PC-3 (cell line): ENCODE data around the gene TP53AIP1. TPM values are rescaled to one million over a fixed set of nuclear protein-coding genes. Genes with fewer than 3 reads are reported as not detected.

Experiments
- ATAC-seq: fragments of 200-7000 bp; cut with Tn5 transposase; 2 replicates; pipeline ENCODE4 v1.9.1; 2020; ENCODE audit warnings: mild to moderate bottlenecking, moderate library complexity
- BruUV-seq: library from RNA; stranded (reverse); fragments of 400-500 nt; replicated peaks from 2 replicates; lab custom pipeline; 2021; lab: Mats Ljungman, UMichigan
- CTCF ChIA-PET: fragments of 300-600 bp; sonication (Branson Sonifier 250); formaldehyde crosslinking; loops from one replicate; lab custom pipeline; 2022; ENCODE audit warnings: antibody characterized with exemption; lab: Charles Lee
- POLR2A ChIA-PET: fragments of 300-600 bp; sonication (Branson Sonifier 250); formaldehyde crosslinking; loops from one replicate; lab custom pipeline; 2022; ENCODE audit warnings: antibody characterized with exemption; ENCODE audit not compliant: unreplicated experiment; lab: Charles Lee
- DNase-seq: peaks from one replicate; pipeline ENCODE4 v3.0.0-alpha.2; 2015
- H2AFZ ChIP-seq: fragments of 300-600 bp; sonication (generic); 2 replicates; pipeline ENCODE4 v1.6.0; 2016; ENCODE audit warnings: antibody characterized with exemption, low read length
- H3F3A ChIP-seq: fragments of 300-600 bp; sonication (generic); one replicate; pipeline ENCODE4 v1.6.0; 2017; ENCODE audit warnings: antibody characterized with exemption, low read length, control low read depth, mild to moderate bottlenecking; ENCODE audit not compliant: unreplicated experiment
- H3K27ac ChIP-seq: fragments of 300-600 bp; sonication (generic); 2 replicates; pipeline ENCODE4 v1.5.1; 2016; ENCODE audit warnings: mild to moderate bottlenecking, low read length
- H3K27me3 ChIP-seq: fragments of 300-600 bp; sonication (generic); 2 replicates; pipeline ENCODE4 v1.6.1; 2016; ENCODE audit warnings: low read length, mixed read lengths
- H3K36me3 ChIP-seq: fragments of 300-600 bp; sonication (generic); 2 replicates; pipeline ENCODE4 v1.6.1; 2016; ENCODE audit warnings: low read depth, mixed run types, low read length, mixed read lengths
- H3K4me1 ChIP-seq: fragments of 300-600 bp; sonication (generic); 2 replicates; pipeline ENCODE4 v1.5.1; 2016; ENCODE audit warnings: low read length; ENCODE audit not compliant: insufficient read depth
- H3K4me2 ChIP-seq: fragments of 300-600 bp; sonication (generic); 2 replicates; pipeline ENCODE4 v1.6.0; 2016; ENCODE audit warnings: low read length
- H3K4me3 ChIP-seq: fragments of 300-600 bp; sonication (generic); 2 replicates; pipeline ENCODE4 v1.5.1; 2016; ENCODE audit warnings: mild to moderate bottlenecking, low read length, mixed read lengths
- H3K79me2 ChIP-seq: fragments of 300-600 bp; sonication (generic); 2 replicates; pipeline ENCODE4 v1.6.1; 2017; ENCODE audit warnings: low read length, mixed read lengths
- H3K9ac ChIP-seq: fragments of 300-600 bp; sonication (generic); 2 replicates; pipeline ENCODE4 v1.6.0; 2016; ENCODE audit warnings: mild to moderate bottlenecking, low read length
- H3K9me2 ChIP-seq: fragments of 300-600 bp; sonication (generic); replicated peaks from 2 replicates; pipeline ENCODE4 v1.6.1; 2016; ENCODE audit warnings: mixed run types, low read length, mixed read lengths
- H3K9me3 ChIP-seq: fragments of 300-600 bp; sonication (generic); 2 replicates; pipeline ENCODE4 v1.6.1; 2016; ENCODE audit warnings: low read length, mixed read lengths
- H4K20me1 ChIP-seq: fragments of 300-600 bp; sonication (generic); 2 replicates; pipeline ENCODE4 v1.6.1; 2016; ENCODE audit warnings: low read length, mixed read lengths
- EZH2 ChIP-seq: fragments of 300-600 bp; sonication (generic); IDR thresholded peaks from one replicate; pipeline ENCODE4 v1.6.1; 2017; ENCODE audit warnings: antibody characterized with exemption, mild to moderate bottlenecking, low read length; ENCODE audit not compliant: unreplicated experiment
- EZH2phosphoT487 ChIP-seq: fragments of 300-600 bp; sonication (generic); IDR thresholded peaks from 2 replicates; pipeline ENCODE4 v1.6.1; 2018; ENCODE audit warnings: mild to moderate bottlenecking, antibody characterized with exemption, low read length, borderline replicate concordance
- intact Hi-C: fragments of 100-400 bp; cut with micrococcal nuclease; formaldehyde crosslinking; loops from 2 replicates; pipeline ENCODE4 v1.9.0; 2023
- total RNA-seq: library from RNA; depleted of rRNA; stranded (reverse); fragments of >200 nt; gene quantifications from 2 replicates; pipeline ENCODE4 v1.2.3, GENCODE V29; 2014
- TF ChIP-seq, protein P1 (sequence below): fragments of 300-600 bp; sonication (generic); conservative IDR thresholded peaks from 2 replicates; pipeline ENCODE4 v1.5.1; 2017; ENCODE audit warnings: antibody characterized with exemption, low read depth, mild to moderate bottlenecking, low read length

The TP53AIP1 gene
- total RNA-seq, 1 experiment from 2014 or later, result 0.58 TPM

DNA sequence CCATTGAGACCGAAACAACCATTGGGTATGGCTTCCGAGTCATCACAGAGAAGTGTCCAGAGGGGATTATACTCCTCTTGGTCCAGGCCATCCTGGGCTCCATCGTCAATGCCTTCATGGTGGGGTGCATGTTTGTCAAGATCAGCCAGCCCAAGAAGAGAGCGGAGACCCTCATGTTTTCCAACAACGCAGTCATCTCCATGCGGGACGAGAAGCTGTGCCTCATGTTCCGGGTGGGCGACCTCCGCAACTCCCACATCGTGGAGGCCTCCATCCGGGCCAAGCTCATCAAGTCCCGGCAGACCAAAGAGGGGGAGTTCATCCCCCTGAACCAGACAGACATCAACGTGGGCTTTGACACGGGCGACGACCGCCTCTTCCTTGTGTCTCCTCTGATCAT is 31.0 kb downstream of the TP53AIP1 start:
- Histone ChIP-seq H4K20me1 (no peaks in the 10 kb centered on the region), H2AFZ (no peak overlapping the region), H3F3A (no peaks in the 10 kb centered on the region), H3K9me3 (no peaks in the 10 kb centered on the region), H3K4me1 (peaks cover 8% of the 10 kb centered on the region; the same call in 1 of the 2 replicates), H3K9ac (no peak overlapping the region), H3K79me2 (no peaks in the 10 kb centered on the region), H3K4me3 (no peak overlapping the region), H3K27me3 (peaks cover 18% of the 10 kb centered on the region), H3K36me3 (no peaks in the 10 kb centered on the region), H3K27ac (no peak overlapping the region), H3K4me2 (no peak overlapping the region), H3K9me2 (no peaks in the 10 kb centered on the region)
- DNase-seq (no peak), ATAC-seq (no peak)
- TF ChIP-seq EZH2 (no peak), EZH2phosphoT487 (no peak)
- TF ChIP-seq, protein P1, sequence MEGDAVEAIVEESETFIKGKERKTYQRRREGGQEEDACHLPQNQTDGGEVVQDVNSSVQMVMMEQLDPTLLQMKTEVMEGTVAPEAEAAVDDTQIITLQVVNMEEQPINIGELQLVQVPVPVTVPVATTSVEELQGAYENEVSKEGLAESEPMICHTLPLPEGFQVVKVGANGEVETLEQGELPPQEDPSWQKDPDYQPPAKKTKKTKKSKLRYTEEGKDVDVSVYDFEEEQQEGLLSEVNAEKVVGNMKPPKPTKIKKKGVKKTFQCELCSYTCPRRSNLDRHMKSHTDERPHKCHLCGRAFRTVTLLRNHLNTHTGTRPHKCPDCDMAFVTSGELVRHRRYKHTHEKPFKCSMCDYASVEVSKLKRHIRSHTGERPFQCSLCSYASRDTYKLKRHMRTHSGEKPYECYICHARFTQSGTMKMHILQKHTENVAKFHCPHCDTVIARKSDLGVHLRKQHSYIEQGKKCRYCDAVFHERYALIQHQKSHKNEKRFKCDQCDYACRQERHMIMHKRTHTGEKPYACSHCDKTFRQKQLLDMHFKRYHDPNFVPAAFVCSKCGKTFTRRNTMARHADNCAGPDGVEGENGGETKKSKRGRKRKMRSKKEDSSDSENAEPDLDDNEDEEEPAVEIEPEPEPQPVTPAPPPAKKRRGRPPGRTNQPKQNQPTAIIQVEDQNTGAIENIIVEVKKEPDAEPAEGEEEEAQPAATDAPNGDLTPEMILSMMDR, result no peak
- BruUV-seq, result no TSS peak
- POLR2A ChIA-PET, result no interaction called here
- intact Hi-C loops, result no loop called here
- CTCF ChIA-PET, result no interaction called here

DNA sequence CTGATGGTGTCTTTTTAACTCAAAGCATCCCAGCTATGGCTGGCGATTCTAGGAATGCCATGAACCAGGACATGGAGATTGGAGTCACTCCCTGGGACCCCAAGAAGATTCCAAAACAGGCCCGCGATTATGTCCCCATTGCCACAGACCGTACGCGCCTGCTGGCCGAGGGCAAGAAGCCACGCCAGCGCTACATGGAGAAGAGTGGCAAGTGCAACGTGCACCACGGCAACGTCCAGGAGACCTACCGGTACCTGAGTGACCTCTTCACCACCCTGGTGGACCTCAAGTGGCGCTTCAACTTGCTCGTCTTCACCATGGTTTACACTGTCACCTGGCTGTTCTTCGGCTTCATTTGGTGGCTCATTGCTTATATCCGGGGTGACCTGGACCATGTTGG is 31.4 kb downstream of the TP53AIP1 start:
- no TSS peak for BruUV-seq
- Histone ChIP-seq H3K9me2 (no peaks in the 10 kb centered on the region), H3K4me2 (no peak overlapping the region), H3K36me3 (no peaks in the 10 kb centered on the region), H3K4me1 (peaks cover 10% of the 10 kb centered on the region), H3K27me3 (peaks cover 18% of the 10 kb centered on the region), H4K20me1 (no peaks in the 10 kb centered on the region), H3K4me3 (no peak overlapping the region), H3K79me2 (no peaks in the 10 kb centered on the region), H3K27ac (no peak overlapping the region), H3K9ac (no peak overlapping the region), H3K9me3 (no peaks in the 10 kb centered on the region), H2AFZ (no peak overlapping the region), H3F3A (no peaks in the 10 kb centered on the region)
- intact Hi-C loops, result no loop called here
- TF ChIP-seq, protein P1, result no peak
- TF ChIP-seq EZH2phosphoT487 (no peak), EZH2 (no peak)
- DNase-seq (no peak), ATAC-seq (no peak)
- POLR2A ChIA-PET, result no interaction called here
- CTCF ChIA-PET, result no interaction called here

DNA sequence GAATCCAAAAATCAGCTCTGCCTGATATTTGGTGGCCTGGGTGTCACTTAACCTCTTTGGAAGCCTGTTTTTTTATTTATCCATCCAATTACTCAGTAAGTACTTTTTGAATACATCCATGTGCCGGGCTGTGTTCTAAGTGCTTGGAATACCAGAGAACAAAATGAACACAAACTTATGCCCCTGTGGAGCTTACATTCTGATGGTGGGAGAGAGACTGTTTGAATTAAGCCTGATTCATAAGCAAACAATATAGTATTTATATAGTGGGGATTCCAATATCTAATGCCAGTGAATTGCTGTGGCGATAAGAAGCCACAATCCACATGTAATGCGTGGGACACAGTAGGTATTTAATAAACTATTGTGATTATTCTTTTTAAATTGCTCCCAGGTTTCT is 32.1 kb downstream of the TP53AIP1 start:
- Histone ChIP-seq H2AFZ (no peak overlapping the region), H3K4me3 (no peak overlapping the region), H3K9me2 (no peaks in the 10 kb centered on the region), H3K27ac (no peak overlapping the region), H4K20me1 (no peaks in the 10 kb centered on the region), H3F3A (no peaks in the 10 kb centered on the region), H3K9me3 (no peaks in the 10 kb centered on the region), H3K4me2 (no peak overlapping the region), H3K4me1 (peaks cover 14% of the 10 kb centered on the region), H3K9ac (no peak overlapping the region), H3K79me2 (no peaks in the 10 kb centered on the region), H3K27me3 (peaks cover 18% of the 10 kb centered on the region), H3K36me3 (no peaks in the 10 kb centered on the region)
- no TSS peak for BruUV-seq
- CTCF ChIA-PET, result no interaction called here
- intact Hi-C loops, result no loop called here
- POLR2A ChIA-PET, result no interaction called here
- ATAC-seq (no peak), DNase-seq (peak; percentile 16)
- TF ChIP-seq EZH2 (no peak), EZH2phosphoT487 (no peak)
- TF ChIP-seq, protein P1, result no peak
